ENCODE data around the gene GCG. TPM values are rescaled to one million over a fixed set of nuclear protein-coding genes. Genes with fewer than 3 reads are reported as not detected.

Gene GCG
- total RNA-seq, 4 donors from 2014 or later: not detected

- H3K36me3 ChIP-seq: no peaks in the 10 kb centered on the region
- H3K27ac ChIP-seq: no peak overlapping the region
- 14% methylated on average over 5 of the region's 5 CpGs for WGBS, 2 donors (ENCODE audit: low coverage in 1 of 2)
- no peak overlapping the region for H3K4me3 ChIP-seq
- H3K27me3 ChIP-seq: no peaks in the 10 kb centered on the region
- ATAC-seq: peak; percentile 75
- no peaks in the 10 kb centered on the region for H3K9me3 ChIP-seq
- no peaks in the 10 kb centered on the region for H3K4me1 ChIP-seq
- TF ChIP-seq CTCF (IDR thresholded peaks at IDR 0.05) (peak in 3 of 4 experiments; percentile 32 to 68 (median 41)), POLR2AphosphoS5 (IDR thresholded peaks at IDR 0.05) (no peak), POLR2A (IDR thresholded peaks at IDR 0.05) (no peak), EP300 (IDR thresholded peaks at IDR 0.05) (no peak)
Measured at GRCh38 chr2:162153608-162154224, 1.7 kb upstream of the GCG start.

DNA sequence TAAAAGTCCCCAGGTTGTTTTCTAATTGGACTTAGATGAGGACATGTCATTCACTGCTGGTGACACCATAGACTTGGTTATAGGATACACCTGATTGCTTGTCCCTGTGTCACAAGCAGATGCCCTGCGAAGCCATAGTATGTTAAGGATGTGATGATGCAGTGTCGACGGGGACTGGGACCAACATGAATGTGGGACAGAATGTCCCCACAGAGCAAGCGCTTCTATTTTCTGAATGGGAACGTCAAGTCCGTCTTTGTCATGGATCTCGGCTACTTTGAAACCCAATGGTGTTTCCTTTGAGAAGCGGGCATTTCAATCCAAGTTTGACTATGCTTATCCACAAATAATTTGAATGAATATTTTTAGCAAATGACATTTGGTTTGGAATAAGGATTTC is 2.1 kb downstream of the GCG start:
- Histone ChIP-seq H3K36me3 (no peaks in the 10 kb centered on the region), H3K4me3 (no peak overlapping the region), H3K4me1 (no peaks in the 10 kb centered on the region), H3K9me3 (no peaks in the 10 kb centered on the region), H3K27ac (no peak overlapping the region), H3K27me3 (no peaks in the 10 kb centered on the region)
- no peak for ATAC-seq
- 73 to 86% methylated on average over 8 of the region's 8 CpGs for WGBS, 2 donors (ENCODE audit: low coverage in 1 of 2)
- TF ChIP-seq EP300 (IDR thresholded peaks at IDR 0.05) (no peak), POLR2A (IDR thresholded peaks at IDR 0.05) (no peak), CTCF (IDR thresholded peaks at IDR 0.05) (no peak), POLR2AphosphoS5 (IDR thresholded peaks at IDR 0.05) (no peak)

DNA sequence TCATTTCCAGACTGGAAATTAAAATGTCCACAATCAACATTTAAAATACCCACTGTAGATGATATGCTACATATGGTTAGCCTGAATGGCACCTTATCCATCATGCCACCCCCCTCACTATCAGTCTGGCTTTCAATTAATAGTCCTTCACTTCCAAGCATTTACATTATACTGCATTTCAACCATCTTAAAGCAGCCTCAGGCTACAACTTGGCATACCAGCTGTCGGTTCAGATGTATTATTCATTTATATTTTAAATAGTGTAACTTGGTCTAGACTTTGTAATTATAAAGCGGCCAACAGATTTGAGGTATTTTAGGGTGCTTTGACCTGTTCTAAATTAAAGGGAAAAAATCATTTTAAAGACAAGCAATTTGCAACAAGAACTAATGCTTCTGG is 2.6 kb downstream of the GCG start:
- Histone ChIP-seq H3K27ac (no peak overlapping the region), H3K9me3 (no peaks in the 10 kb centered on the region), H3K4me1 (no peaks in the 10 kb centered on the region), H3K4me3 (no peak overlapping the region), H3K27me3 (no peaks in the 10 kb centered on the region), H3K36me3 (no peaks in the 10 kb centered on the region)
- no peak for TF ChIP-seq EP300 (IDR thresholded peaks at IDR 0.05)
- TF ChIP-seq POLR2A (IDR thresholded peaks at IDR 0.05): no peak
- no peak for TF ChIP-seq CTCF (IDR thresholded peaks at IDR 0.05)
- no peak for TF ChIP-seq POLR2AphosphoS5 (IDR thresholded peaks at IDR 0.05)
- WGBS, 2 donors (ENCODE audit: low coverage in 1 of 2): 42 to 73% methylated on average over 2 of the region's 2 CpGs
- no peak for ATAC-seq

DNA sequence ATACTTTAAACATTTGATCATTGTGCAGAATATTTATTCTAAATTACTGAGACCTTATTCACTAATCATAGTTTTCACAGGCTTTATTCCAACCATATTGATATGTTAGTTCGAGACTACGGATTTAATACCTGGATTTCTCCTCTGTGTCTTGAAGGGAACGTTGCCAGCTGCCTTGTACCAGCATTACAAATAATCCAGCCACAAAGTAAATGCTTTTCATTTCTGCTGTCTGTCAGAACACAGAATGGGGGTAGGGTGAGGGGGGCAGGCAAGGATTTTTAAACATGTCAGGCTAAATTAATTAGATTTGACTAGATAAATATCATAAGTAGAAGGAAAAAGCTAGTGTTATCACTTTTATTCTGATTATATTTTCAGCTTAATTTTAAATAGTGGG is 3.1 kb downstream of the GCG start:
- TF ChIP-seq EP300 (IDR thresholded peaks at IDR 0.05): no peak
- TF ChIP-seq POLR2A (IDR thresholded peaks at IDR 0.05): no peak
- TF ChIP-seq POLR2AphosphoS5 (IDR thresholded peaks at IDR 0.05): no peak
- no peak for TF ChIP-seq CTCF (IDR thresholded peaks at IDR 0.05)
- Histone ChIP-seq H3K4me3 (no peak overlapping the region), H3K27ac (no peak overlapping the region), H3K36me3 (no peaks in the 10 kb centered on the region), H3K4me1 (no peaks in the 10 kb centered on the region), H3K9me3 (no peaks in the 10 kb centered on the region), H3K27me3 (no peaks in the 10 kb centered on the region)
- ATAC-seq: no peak
- 16 to 32% methylated on average over 3 of the region's 3 CpGs for WGBS, 2 donors (ENCODE audit: low coverage in 1 of 2)

- no peaks in the 10 kb centered on the region for H3K4me1 ChIP-seq
- H3K36me3 ChIP-seq: no peaks in the 10 kb centered on the region
- H3K4me3 ChIP-seq: no peak overlapping the region
- WGBS, 2 donors (ENCODE audit: low coverage in 1 of 2): 87 to 97% methylated on average over 4 of the region's 4 CpGs
- H3K27me3 ChIP-seq: no peaks in the 10 kb centered on the region
- no peak for ATAC-seq
- H3K27ac ChIP-seq: no peak overlapping the region
- no peaks in the 10 kb centered on the region for H3K9me3 ChIP-seq
- TF ChIP-seq POLR2AphosphoS5 (IDR thresholded peaks at IDR 0.05) (no peak), CTCF (IDR thresholded peaks at IDR 0.05) (no peak), EP300 (IDR thresholded peaks at IDR 0.05) (no peak), POLR2A (IDR thresholded peaks at IDR 0.05) (no peak)
Measured at GRCh38 chr2:162143969-162144368, 8.1 kb downstream of the GCG start.

All from gastroesophageal sphincter (tissue), 4 donors.